Hepatocyte (in vitro differentiated cells): ENCODE measurements around the gene JMJD1C.

Source experiments
- CTCF ChIP-seq: fragments of 200-600 bp; sonication (generic); IDR thresholded peaks from 2 replicates; pipeline ENCODE4 v1.5.1; 2016; ENCODE audit warnings: antibody characterized with exemption, mild to moderate bottlenecking; ENCODE audit not compliant: poor library complexity
- EZH2 ChIP-seq: fragments of 200-600 bp; sonication (generic); IDR thresholded peaks from 2 replicates; pipeline ENCODE4 v1.6.1; 2016; ENCODE audit warnings: antibody characterized with exemption, mild to moderate bottlenecking, borderline replicate concordance
- EZH2phosphoT487 ChIP-seq: fragments of 200-600 bp; sonication (generic); IDR thresholded peaks from one replicate; pipeline ENCODE4 v1.6.1; 2018; ENCODE audit warnings: antibody characterized with exemption, mild to moderate bottlenecking, low read depth, moderate library complexity; ENCODE audit not compliant: unreplicated experiment, severe bottlenecking

GRCh38 chr10:63331586-63331985 lies 134.2 kb downstream of the JMJD1C start:
- TF ChIP-seq CTCF, result no peak
- no peak for TF ChIP-seq EZH2
- no peak for TF ChIP-seq EZH2phosphoT487
